Measurements from ENCODE around the gene SLC26A8. TPM values are rescaled to one million over a fixed set of nuclear protein-coding genes. Genes with fewer than 3 reads are reported as not detected.

The SLC26A8 gene
- total RNA-seq, 2 experiments from 2014 or later: not detected

- intact Hi-C loops (cut with DNase I, micrococcal nuclease): no loop called here
- H3K27ac Mint-ChIP-seq: no peak overlapping the region
These were observed 119.2 kb downstream of the SLC26A8 start for GRCh38 chr6:35905141-35905785.

GRCh38 chr6:35903679-35904078 is 120.8 kb downstream of the SLC26A8 start:
- H3K27me3 Mint-ChIP-seq: no peaks in the 10 kb centered on the region

More at GRCh38 chr6:35905141-35905785, 119.2 kb downstream of the SLC26A8 start:
- H3K36me3 ChIP-seq (ENCODE audit: insufficient read depth, low read length): peaks cover 33% of the 10 kb centered on the region
- peaks cover 12 to 13% of the 10 kb centered on the region in 2 experiments for H3K9me3 ChIP-seq (ENCODE audit: control insufficient read depth in 1 of 2, insufficient read depth in 1 of 2, low read length in 2 of 2)
- H3K27ac ChIP-seq (ENCODE audit: low read depth in 1 of 2, low read length in 2 of 2): no peak overlapping the region
- DNase-seq: no peak
- no peak overlapping the region for H3K4me3 ChIP-seq (ENCODE audit: low read length)
- H3K27me3 ChIP-seq (ENCODE audit: control insufficient read depth in 1 of 2, insufficient read depth in 2 of 2, low read length in 2 of 2): no peaks in the 10 kb centered on the region
- Mint-ChIP-seq H3K9me3 (peaks cover 9% of the 10 kb centered on the region), H3K27me3 (no peaks in the 10 kb centered on the region), H3K4me3 (no peak overlapping the region), H3K4me1 (ENCODE audit: low read depth) (peaks cover 20% of the 10 kb centered on the region), H3K36me3 (ENCODE audit: low read depth) (peaks cover 58% of the 10 kb centered on the region)
- H3K4me1 ChIP-seq (ENCODE audit: insufficient read depth, low read length): no peaks in the 10 kb centered on the region
- ChIA-PET CTCF (no interaction called here), POLR2A (interaction anchor here (1.1 kb wide), 1 partner anchor 26 kb away, joined by 3 read pairs; no protein-coding TSS in a partner anchor)
- ATAC-seq (ENCODE audit: poor library complexity): no peak
- TF ChIP-seq CTCF (IDR thresholded peaks at IDR 0.05): no peak

GRCh38 chr6:35900448-35900847 is 124.0 kb downstream of the SLC26A8 start:
- TF ChIP-seq CTCF (IDR thresholded peaks at IDR 0.05): no peak
- no peak overlapping the region for H3K27ac ChIP-seq (ENCODE audit: low read depth in 1 of 2, low read length in 2 of 2)
- no peaks in the 10 kb centered on the region for H3K27me3 Mint-ChIP-seq
- no peaks in the 10 kb centered on the region for H3K9me3 Mint-ChIP-seq
- H3K4me1 Mint-ChIP-seq (ENCODE audit: low read depth): peaks cover 25% of the 10 kb centered on the region
- no peaks in the 10 kb centered on the region for H3K4me1 ChIP-seq (ENCODE audit: insufficient read depth, low read length)
- CTCF ChIA-PET: no interaction called here
- no peak overlapping the region for H3K4me3 ChIP-seq (ENCODE audit: low read length)
- H3K36me3 ChIP-seq (ENCODE audit: insufficient read depth, low read length): peaks cover 21% of the 10 kb centered on the region
- ATAC-seq (ENCODE audit: poor library complexity): no peak
- H3K27me3 ChIP-seq (ENCODE audit: control insufficient read depth in 1 of 2, insufficient read depth in 2 of 2, low read length in 2 of 2): no peaks in the 10 kb centered on the region
- intact Hi-C loops (cut with DNase I, micrococcal nuclease): no loop called here
- POLR2A ChIA-PET: no interaction called here
- no peak overlapping the region for H3K27ac Mint-ChIP-seq
- no peak overlapping the region for H3K4me3 Mint-ChIP-seq
- peaks cover 0 to 4% of the 10 kb centered on the region in 2 experiments for H3K9me3 ChIP-seq (ENCODE audit: control insufficient read depth in 1 of 2, insufficient read depth in 1 of 2, low read length in 2 of 2)
- no peak for DNase-seq
- H3K36me3 Mint-ChIP-seq (ENCODE audit: low read depth): peaks cover 56% of the 10 kb centered on the region

More at GRCh38 chr6:35903679-35904078, 120.8 kb downstream of the SLC26A8 start:
- Histone ChIP-seq H3K4me3 (ENCODE audit: low read length) (no peak overlapping the region), H3K9me3 (ENCODE audit: control insufficient read depth in 1 of 2, insufficient read depth in 1 of 2, low read length in 2 of 2) (peaks cover 2 to 6% of the 10 kb centered on the region in 2 experiments), H3K4me1 (ENCODE audit: insufficient read depth, low read length) (no peaks in the 10 kb centered on the region), H3K27me3 (ENCODE audit: control insufficient read depth in 1 of 2, insufficient read depth in 2 of 2, low read length in 2 of 2) (no peaks in the 10 kb centered on the region), H3K36me3 (ENCODE audit: insufficient read depth, low read length) (peaks cover 23% of the 10 kb centered on the region), H3K27ac (ENCODE audit: low read depth in 1 of 2, low read length in 2 of 2) (no peak overlapping the region)
- peaks cover 20% of the 10 kb centered on the region for H3K4me1 Mint-ChIP-seq (ENCODE audit: low read depth)
- DNase-seq (no peak), ATAC-seq (ENCODE audit: poor library complexity) (no peak)
- TF ChIP-seq CTCF (IDR thresholded peaks at IDR 0.05): no peak
- ChIA-PET CTCF (interaction anchor here (0.7 kb wide), 1 partner anchor 15 kb away, joined by 3 read pairs; no protein-coding TSS in a partner anchor), POLR2A (interaction anchor here (0.6 kb wide), 1 partner anchor 22 kb away, joined by 3 read pairs; no protein-coding TSS in a partner anchor)
- no peak overlapping the region for H3K27ac Mint-ChIP-seq
- peaks cover 55% of the 10 kb centered on the region for H3K36me3 Mint-ChIP-seq (ENCODE audit: low read depth)
- H3K4me3 Mint-ChIP-seq: no peak overlapping the region
- intact Hi-C loops (cut with DNase I, micrococcal nuclease): no loop called here
- H3K9me3 Mint-ChIP-seq: peaks cover 5% of the 10 kb centered on the region
